Measurements from ENCODE around the gene ATF4. TPM values are rescaled to one million over a fixed set of nuclear protein-coding genes. Genes with fewer than 3 reads are reported as not detected.
"Not testable (repeated sequence)": the region's sequence is repeated elsewhere in the genome, so short reads cannot be mapped to it uniquely, and the experiment has no call there.

ATF4 gene
- total and polyA plus RNA-seq, 2 of the 13 experiments (the other 11 are each of a cell fraction or from before 2014, with no cell fraction given): 486 to 1,297 TPM

GRCh38 chr22:39507021-39507420, 13.3 kb upstream of the ATF4 start:
- H3K4me3 ChIP-seq (replicated peaks in 1 of 3; ENCODE audit: insufficient read depth in 1 of 3, low read depth in 2 of 3, low read length in 3 of 3); in situ Hi-C loops (cut with HindIII; ENCODE audit: extremely low pct_ligation_motif_present, low pct_unique_long_range_greater_than_20kb); H3K4me2 ChIP-seq (ENCODE audit: low read depth, low read length); H2AFZ ChIP-seq (ENCODE audit: low read length); FAIRE-seq; H3K27me3 ChIP-seq (ENCODE audit: control insufficient read depth in 1 of 2, insufficient read depth in 2 of 2, low read length in 2 of 2); ATAC-seq; CTCF ChIA-PET (ENCODE audit: low intra/inter-chr PET ratio, low total read pairs); H3K9ac ChIP-seq (ENCODE audit: insufficient read depth, low read depth, low read length); H3K27ac ChIP-seq (ENCODE audit: extremely low read length, insufficient read depth, low read length); intact Hi-C loops (cut with micrococcal nuclease; ENCODE audit: unreplicated experiment); BruUV-seq (replicated peaks); DNase-seq (ENCODE audit: low spot score); H3K9me3 ChIP-seq (ENCODE audit: low read length): not testable (repeated sequence)
- Histone ChIP-seq H3K4me1 (ENCODE audit: insufficient read depth, low read length) (peaks cover 38% of the 10 kb centered on the region), H4K20me1 (ENCODE audit: insufficient read depth, low read length) (peaks cover 23% of the 10 kb centered on the region), H3K36me3 (replicated peaks in 1 of 2; ENCODE audit: control insufficient read depth in 1 of 2, insufficient read depth in 2 of 2, low read length in 2 of 2) (peaks cover 26 to 76% of the 10 kb centered on the region in 2 experiments), H3K79me2 (ENCODE audit: insufficient read depth, low read length) (peaks cover 69% of the 10 kb centered on the region)
- 93% methylated on average over 8 of the region's 10 CpGs for WGBS (ENCODE audit: low lambda C conversion rate)
- POLR2A ChIA-PET: interaction anchor here (1.2 to 1.8 kb wide), 3 partner anchors 9 to 13 kb away, joined by 3 to 9 read pairs (median 5); partner anchors contain the start of gene ATF4

- TF ChIP-seq RFXANK (CRISPR knock-in tag; IDR thresholded peaks at IDR 0.05): no peak
- TF ChIP-seq NFIB (CRISPR knock-in tag; IDR thresholded peaks at IDR 0.05; ENCODE audit: borderline replicate concordance): no peak
- TF ChIP-seq GPBP1L1 (CRISPR knock-in tag; IDR thresholded peaks at IDR 0.05): no peak
- no peak for TF ChIP-seq KIAA2018 (CRISPR knock-in tag; IDR thresholded peaks at IDR 0.05; ENCODE audit: borderline replicate concordance)
- CTCF ChIA-PET (ENCODE audit: low intra/inter-chr PET ratio, low total read pairs): no interaction called here
- H3K4me3 ChIP-seq (replicated peaks in 1 of 3; ENCODE audit: insufficient read depth in 1 of 3, low read depth in 2 of 3, low read length in 3 of 3): no peak overlapping the region
- H3K9me3 ChIP-seq (ENCODE audit: low read length): no peaks in the 10 kb centered on the region
- BruUV-seq (replicated peaks): no TSS peak
- in situ Hi-C loops (cut with HindIII; ENCODE audit: extremely low pct_ligation_motif_present, low pct_unique_long_range_greater_than_20kb) (no loop called here), intact Hi-C loops (cut with micrococcal nuclease; ENCODE audit: unreplicated experiment) (no loop called here)
- H3K27me3 ChIP-seq (ENCODE audit: control insufficient read depth in 1 of 2, insufficient read depth in 2 of 2, low read length in 2 of 2): no peaks in the 10 kb centered on the region
- peaks cover 20% of the 10 kb centered on the region for H4K20me1 ChIP-seq (ENCODE audit: insufficient read depth, low read length)
- POLR2A ChIA-PET: interaction anchor here (1.8 kb wide), 1 partner anchor 12 kb away, joined by 9 read pairs; the partner anchor contains the start of gene ATF4
- H3K9ac ChIP-seq (ENCODE audit: insufficient read depth, low read depth, low read length): no peak overlapping the region
- H3K4me2 ChIP-seq (ENCODE audit: low read depth, low read length): no peak overlapping the region
- DNase-seq (ENCODE audit: low spot score): no peak
- 95% methylated on average over 4 of the region's 4 CpGs for WGBS (ENCODE audit: low lambda C conversion rate)
- ATAC-seq: no peak
- peaks cover 60% of the 10 kb centered on the region for H3K79me2 ChIP-seq (ENCODE audit: insufficient read depth, low read length)
- no peak overlapping the region for H3K27ac ChIP-seq (ENCODE audit: extremely low read length, insufficient read depth, low read length)
- peaks cover 35% of the 10 kb centered on the region for H3K4me1 ChIP-seq (ENCODE audit: insufficient read depth, low read length)
- FAIRE-seq: no peak
- H3K36me3 ChIP-seq (replicated peaks in 1 of 2; ENCODE audit: control insufficient read depth in 1 of 2, insufficient read depth in 2 of 2, low read length in 2 of 2): peaks cover 33 to 84% of the 10 kb centered on the region in 2 experiments
- no peak overlapping the region for H2AFZ ChIP-seq (ENCODE audit: low read length)
These were observed 12.0 kb upstream of the ATF4 start for GRCh38 chr22:39508393-39508792.

Measured in HepG2 (cell line).